ENCODE measurements around the gene PPP1R27. TPM values are rescaled to one million over a fixed set of nuclear protein-coding genes. Genes with fewer than 3 reads are reported as not detected.

The PPP1R27 gene
- polyA plus RNA-seq, 1 donor (not counting 4 experiments of a cell fraction or from before 2014, with no cell fraction given), result 0.12 TPM

DNA sequence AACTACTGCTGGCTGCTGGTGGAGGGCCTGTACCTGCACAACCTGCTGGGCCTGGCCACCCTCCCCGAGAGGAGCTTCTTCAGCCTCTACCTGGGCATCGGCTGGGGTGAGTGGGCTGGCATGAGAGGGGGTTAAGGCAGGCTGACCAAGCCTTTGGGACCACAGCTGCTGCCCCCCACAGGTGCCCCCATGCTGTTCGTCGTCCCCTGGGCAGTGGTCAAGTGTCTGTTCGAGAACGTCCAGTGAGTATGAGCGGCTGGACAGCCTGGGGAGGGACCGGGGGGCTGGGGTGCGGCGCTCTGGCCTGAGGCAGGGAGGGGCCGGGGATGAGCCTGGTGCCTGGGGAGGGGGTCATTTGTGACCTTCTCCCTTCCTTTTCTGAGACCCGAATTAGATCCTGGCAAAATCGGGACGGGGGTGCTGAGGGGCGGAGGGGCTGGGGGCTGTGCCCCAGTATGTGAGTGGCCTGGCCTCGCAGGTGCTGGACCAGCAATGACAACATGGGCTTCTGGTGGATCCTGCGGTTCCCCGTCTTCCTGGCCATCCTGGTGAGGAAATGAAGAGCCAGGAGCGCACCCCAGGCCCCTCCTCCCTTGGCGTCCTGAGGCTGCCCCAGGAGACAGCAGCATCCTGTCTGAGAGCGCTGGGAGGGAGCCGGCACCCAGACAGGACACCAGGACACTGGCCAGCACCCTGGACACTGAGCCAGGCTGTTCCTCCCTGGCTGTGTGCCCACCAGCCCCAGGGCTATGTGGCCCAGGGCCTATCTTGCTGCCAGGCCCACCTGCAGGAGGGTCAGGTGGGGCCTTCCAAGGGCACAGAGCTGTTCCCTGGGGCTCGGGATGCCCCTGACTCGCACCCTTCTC, 22.9 kb downstream of the PPP1R27 start:
- dilution Hi-C loops (cut with MboI; ENCODE audit: extremely low pct_ligation_motif_present, low sequenced_read_pairs), result no loop called here
- no peak for FAIRE-seq

GRCh38 chr17:81810892-81811704, 23.8 kb downstream of the PPP1R27 start:
- H3K4me2 ChIP-seq (ENCODE audit: control insufficient read depth, extremely low read depth, insufficient read depth, low read depth, low read length), result no peak overlapping the region
- no peaks in the 10 kb centered on the region for H3K9me3 ChIP-seq (ENCODE audit: control insufficient read depth, low read depth, low read length)
- H3K79me2 ChIP-seq (ENCODE audit: control insufficient read depth, insufficient read depth, low read length), result no peaks in the 10 kb centered on the region
- H3K9me1 ChIP-seq (ENCODE audit: control insufficient read depth, extremely low read depth, insufficient read depth, low read length), result no peaks in the 10 kb centered on the region
- H4K20me1 ChIP-seq (ENCODE audit: control insufficient read depth, extremely low read depth, insufficient read depth, low read length), result no peaks in the 10 kb centered on the region
- no peaks in the 10 kb centered on the region for H3K36me3 ChIP-seq (ENCODE audit: control insufficient read depth in 2 of 2, extremely low read depth in 1 of 2, insufficient read depth in 2 of 2, low read length in 2 of 2)
- no peaks in the 10 kb centered on the region for H3K4me1 ChIP-seq (ENCODE audit: control insufficient read depth, extremely low read depth, insufficient read depth, low read length)
- TF ChIP-seq EZH2 (IDR thresholded peaks at IDR 0.05; ENCODE audit: low read length), result no peak
- TF ChIP-seq, protein P1, sequence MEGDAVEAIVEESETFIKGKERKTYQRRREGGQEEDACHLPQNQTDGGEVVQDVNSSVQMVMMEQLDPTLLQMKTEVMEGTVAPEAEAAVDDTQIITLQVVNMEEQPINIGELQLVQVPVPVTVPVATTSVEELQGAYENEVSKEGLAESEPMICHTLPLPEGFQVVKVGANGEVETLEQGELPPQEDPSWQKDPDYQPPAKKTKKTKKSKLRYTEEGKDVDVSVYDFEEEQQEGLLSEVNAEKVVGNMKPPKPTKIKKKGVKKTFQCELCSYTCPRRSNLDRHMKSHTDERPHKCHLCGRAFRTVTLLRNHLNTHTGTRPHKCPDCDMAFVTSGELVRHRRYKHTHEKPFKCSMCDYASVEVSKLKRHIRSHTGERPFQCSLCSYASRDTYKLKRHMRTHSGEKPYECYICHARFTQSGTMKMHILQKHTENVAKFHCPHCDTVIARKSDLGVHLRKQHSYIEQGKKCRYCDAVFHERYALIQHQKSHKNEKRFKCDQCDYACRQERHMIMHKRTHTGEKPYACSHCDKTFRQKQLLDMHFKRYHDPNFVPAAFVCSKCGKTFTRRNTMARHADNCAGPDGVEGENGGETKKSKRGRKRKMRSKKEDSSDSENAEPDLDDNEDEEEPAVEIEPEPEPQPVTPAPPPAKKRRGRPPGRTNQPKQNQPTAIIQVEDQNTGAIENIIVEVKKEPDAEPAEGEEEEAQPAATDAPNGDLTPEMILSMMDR (optimal IDR thresholded peaks at IDR 0.05 in 1 of 3, IDR thresholded peaks at IDR 0.05 in 1 of 3, conservative IDR thresholded peaks at IDR 0.05 in 1 of 3; ENCODE audit: extremely low read depth in 1 of 3, insufficient read depth in 2 of 3, low read length in 3 of 3), result no peak
- dilution Hi-C loops (cut with MboI; ENCODE audit: extremely low pct_ligation_motif_present, low sequenced_read_pairs), result no loop called here
- H3K4me3 ChIP-seq (ENCODE audit: control insufficient read depth in 2 of 3, extremely low read depth in 1 of 3, insufficient read depth in 2 of 3, low read depth in 1 of 3, low read length in 3 of 3), result no peak overlapping the region
- no peak overlapping the region for H3K27ac ChIP-seq (ENCODE audit: control insufficient read depth, insufficient read depth, low read length)
- H3K27me3 ChIP-seq (ENCODE audit: control insufficient read depth, extremely low read depth, insufficient read depth, low read length), result peaks cover 33% of the 10 kb centered on the region
- no peak overlapping the region for H3K9ac ChIP-seq (ENCODE audit: control insufficient read depth, extremely low read depth, insufficient read depth, low read length)
- H2AFZ ChIP-seq (ENCODE audit: control insufficient read depth, low read length), result no peak overlapping the region
- no peak for FAIRE-seq
- DNase-seq (ENCODE audit: low read depth, low spot score), result no peak

More for the DNA sequence above, 22.9 kb downstream of the PPP1R27 start:
- TF ChIP-seq EZH2 (IDR thresholded peaks at IDR 0.05; ENCODE audit: low read length), result no peak
- TF ChIP-seq, protein P1 (optimal IDR thresholded peaks at IDR 0.05 in 1 of 3, IDR thresholded peaks at IDR 0.05 in 1 of 3, conservative IDR thresholded peaks at IDR 0.05 in 1 of 3; ENCODE audit: extremely low read depth in 1 of 3, insufficient read depth in 2 of 3, low read length in 3 of 3), result no peak
- H3K4me1 ChIP-seq (ENCODE audit: control insufficient read depth, extremely low read depth, insufficient read depth, low read length), result no peaks in the 10 kb centered on the region
- DNase-seq (ENCODE audit: low read depth, low spot score), result no peak
- no peak overlapping the region for H3K4me2 ChIP-seq (ENCODE audit: control insufficient read depth, extremely low read depth, insufficient read depth, low read depth, low read length)
- no peak overlapping the region for H3K9ac ChIP-seq (ENCODE audit: control insufficient read depth, extremely low read depth, insufficient read depth, low read length)
- H3K27ac ChIP-seq (ENCODE audit: control insufficient read depth, insufficient read depth, low read length), result no peak overlapping the region
- no peak overlapping the region for H3K4me3 ChIP-seq (ENCODE audit: control insufficient read depth in 2 of 3, extremely low read depth in 1 of 3, insufficient read depth in 2 of 3, low read depth in 1 of 3, low read length in 3 of 3)
- H3K27me3 ChIP-seq (ENCODE audit: control insufficient read depth, extremely low read depth, insufficient read depth, low read length), result peaks cover 26% of the 10 kb centered on the region
- H3K9me3 ChIP-seq (ENCODE audit: control insufficient read depth, low read depth, low read length), result no peaks in the 10 kb centered on the region
- H3K79me2 ChIP-seq (ENCODE audit: control insufficient read depth, insufficient read depth, low read length), result no peaks in the 10 kb centered on the region
- no peaks in the 10 kb centered on the region for H4K20me1 ChIP-seq (ENCODE audit: control insufficient read depth, extremely low read depth, insufficient read depth, low read length)
- no peak overlapping the region for H2AFZ ChIP-seq (ENCODE audit: control insufficient read depth, low read length)
- H3K9me1 ChIP-seq (ENCODE audit: control insufficient read depth, extremely low read depth, insufficient read depth, low read length), result no peaks in the 10 kb centered on the region
- no peaks in the 10 kb centered on the region for H3K36me3 ChIP-seq (ENCODE audit: control insufficient read depth in 2 of 2, extremely low read depth in 1 of 2, insufficient read depth in 2 of 2, low read length in 2 of 2)

All from keratinocyte (primary cell).